GM12892 (cell line): Measurements from ENCODE around the gene HOXB5.
A peak's percentile ranks its signal among the peaks of the same experiment; 100 is the strongest.

Experiments used
- DNase-seq: peaks from one replicate; pipeline ENCODE4 v3.0.0; 2011; ENCODE audit not compliant: insufficient read length
- FAIRE-seq: peaks from 2 replicates; lab custom pipeline; 2011; peaks lifted over from hg19 to GRCh38; lab: Jason Lieb, UNC
- POLR2A ChIP-seq: IDR thresholded peaks from 2 replicates; pipeline ENCODE4 v1.6.1; 2011; ENCODE audit warnings: low read depth, low read length, control low read depth
- POLR2AphosphoS5 ChIP-seq: IDR thresholded peaks from 2 replicates; pipeline ENCODE4 v1.6.1; 2011; ENCODE audit warnings: low read depth, low read length, control low read depth
- TAF1 ChIP-seq: IDR thresholded peaks from 2 replicates; pipeline ENCODE4 v1.6.1; 2011; ENCODE audit warnings: low read depth, mild to moderate bottlenecking, control low read depth, low read length, borderline replicate concordance

HOXB5 gene

GRCh38 chr17:48619826-48620449, 26.4 kb upstream of the HOXB5 start:
- no peak for TF ChIP-seq POLR2A
- no peak for TF ChIP-seq POLR2AphosphoS5
- no peak for TF ChIP-seq TAF1
- no peak for FAIRE-seq
- no peak for DNase-seq

DNA sequence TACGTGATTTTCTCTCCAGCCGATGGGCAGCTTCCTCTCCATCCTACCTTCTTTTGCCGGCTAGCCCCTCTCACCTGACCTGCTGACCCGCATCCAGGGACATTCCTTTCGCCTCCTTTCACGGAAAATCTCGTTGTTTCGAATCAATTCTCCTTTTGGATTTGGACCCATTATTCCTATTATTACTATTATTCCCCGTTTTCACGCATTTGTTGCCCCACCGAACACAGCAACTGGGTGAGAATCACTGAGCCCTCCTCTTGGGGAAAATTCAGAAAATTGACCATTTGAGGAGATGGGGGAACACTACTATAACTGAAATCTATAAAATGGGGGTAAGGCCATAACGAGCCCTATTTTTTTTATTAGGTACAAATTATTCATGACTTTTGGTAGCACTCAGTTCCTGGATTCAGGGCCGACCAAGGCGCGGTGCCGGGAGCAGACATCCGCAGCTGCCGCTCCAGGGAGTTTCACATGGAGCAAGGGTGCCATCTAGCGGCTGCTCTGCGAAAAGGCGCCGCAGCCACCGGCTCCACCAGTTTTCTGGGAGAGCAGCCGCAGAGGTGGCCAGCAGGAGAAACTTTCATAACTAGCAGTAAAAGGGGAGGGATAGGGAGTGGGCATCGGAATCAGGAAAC, 24.8 kb upstream of the HOXB5 start:
- TF ChIP-seq POLR2AphosphoS5 (no peak), TAF1 (no peak), POLR2A (no peak)
- DNase-seq (peak; percentile 92), FAIRE-seq (peak; percentile 95)

DNA sequence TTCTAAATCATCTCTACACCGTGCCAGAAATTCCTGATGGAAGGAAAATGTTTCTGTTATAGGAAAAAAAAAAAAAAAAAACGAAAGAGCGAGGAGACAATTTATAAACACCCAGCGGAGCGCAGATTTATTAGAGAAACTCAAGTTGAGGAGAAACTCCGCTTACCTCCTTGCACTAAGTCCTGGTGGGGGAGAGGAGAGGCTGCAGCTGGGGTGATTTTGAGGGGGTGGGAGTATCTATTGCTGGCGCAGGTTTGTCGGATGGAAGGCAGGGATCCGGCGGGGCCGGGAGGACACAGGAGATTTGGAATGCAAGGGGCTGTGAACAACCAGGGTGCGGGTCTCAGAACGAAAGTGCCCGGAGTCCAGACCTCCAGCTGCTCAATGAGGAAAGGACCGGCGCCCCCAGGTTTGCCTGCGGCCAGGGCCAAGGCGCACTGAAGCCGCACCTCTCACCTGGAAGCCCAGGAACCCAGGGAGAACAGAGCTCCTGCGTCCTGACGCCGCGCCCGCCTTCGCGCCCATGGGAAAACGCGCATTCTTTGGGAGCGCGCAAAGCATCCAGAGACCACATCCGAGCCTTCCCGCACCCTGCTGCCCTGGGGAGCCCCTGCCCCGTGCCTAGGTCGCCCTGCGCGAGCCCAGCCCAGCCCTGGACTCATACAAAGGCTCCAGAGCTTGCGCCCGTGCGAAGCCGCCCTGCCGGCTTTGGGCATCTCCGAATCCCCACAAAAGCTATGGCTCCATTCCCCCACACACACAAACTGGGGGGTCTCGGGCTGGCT, 24.1 kb upstream of the HOXB5 start:
- FAIRE-seq (no peak), DNase-seq (no peak)
- TF ChIP-seq POLR2A (no peak), TAF1 (no peak), POLR2AphosphoS5 (no peak)

DNA sequence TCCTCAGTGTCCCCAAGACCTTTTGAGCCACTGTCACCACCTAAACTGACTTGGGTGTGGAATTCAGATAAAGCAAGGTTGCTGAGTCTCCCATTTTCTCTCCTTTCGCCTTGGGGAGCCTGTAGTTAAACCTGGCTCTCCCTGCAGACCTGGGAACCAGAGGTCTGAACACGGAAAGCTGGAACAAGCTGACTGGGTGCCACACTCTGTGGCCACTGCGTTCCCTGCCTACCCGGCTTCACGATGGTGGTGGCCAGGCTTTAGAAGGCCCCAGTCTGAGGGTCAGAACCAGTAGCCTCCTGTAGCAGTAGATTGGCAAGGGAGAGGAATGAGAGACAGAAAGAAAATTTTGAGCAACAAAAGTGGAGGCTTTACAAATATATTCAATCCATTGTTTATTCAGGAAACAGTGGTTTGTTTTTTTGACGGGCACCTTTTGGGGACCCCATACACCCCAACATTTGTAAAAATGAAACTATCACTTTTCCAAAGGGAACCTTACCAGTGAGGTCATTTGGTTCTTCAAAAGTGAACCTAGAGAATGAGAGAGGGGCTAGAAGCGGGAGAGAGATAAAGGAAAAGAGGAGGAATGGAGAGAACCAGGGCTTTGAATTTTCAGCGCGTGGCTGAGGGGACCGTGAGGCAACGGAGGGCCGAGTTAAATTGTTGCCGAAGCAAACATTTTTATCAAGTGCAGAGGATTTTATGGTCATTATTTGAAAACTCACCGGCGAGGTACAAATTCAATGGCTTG, 23.3 kb upstream of the HOXB5 start:
- DNase-seq (no peak), FAIRE-seq (no peak)

DNA sequence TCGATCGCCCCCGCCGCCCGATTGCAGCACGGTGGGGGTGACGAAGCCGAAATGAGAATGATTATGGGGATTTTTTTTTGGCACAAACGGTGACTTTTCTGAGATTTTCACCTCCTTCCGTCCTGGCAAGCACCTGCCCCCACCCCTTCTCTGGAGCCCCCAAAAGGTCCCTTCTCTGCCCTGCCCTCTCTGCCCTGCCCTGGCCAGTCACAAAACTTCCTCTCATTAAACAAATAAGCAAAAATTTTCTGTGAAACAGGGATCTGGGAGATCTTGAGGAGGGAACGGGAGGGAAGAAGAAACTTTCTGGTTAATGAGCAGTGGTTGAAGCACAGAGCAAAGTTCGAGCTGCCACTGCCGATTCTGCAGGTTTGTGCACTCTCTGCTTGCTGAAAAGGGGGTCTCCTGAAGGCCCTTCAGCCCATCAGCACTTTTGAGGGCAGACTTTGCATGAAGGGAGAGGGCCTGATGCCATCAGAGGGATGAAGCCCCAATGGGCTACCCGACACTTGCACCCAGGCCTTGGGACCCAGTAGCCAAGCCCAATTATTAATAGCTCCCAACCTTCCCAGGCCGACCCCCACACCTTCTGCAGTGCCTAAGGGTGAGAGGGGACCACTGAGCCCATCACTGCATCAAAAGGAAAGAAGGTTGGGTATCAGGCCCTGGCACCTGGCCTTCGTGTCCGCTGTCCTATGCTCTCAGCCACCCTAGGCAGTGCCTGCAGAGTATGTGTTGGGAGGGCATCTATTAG, 22.6 kb upstream of the HOXB5 start:
- no peak for FAIRE-seq
- TF ChIP-seq POLR2AphosphoS5 = no peak
- no peak for TF ChIP-seq TAF1
- TF ChIP-seq POLR2A = no peak
- no peak for DNase-seq

More for the DNA sequence above, 23.3 kb upstream of the HOXB5 start:
- no peak for TF ChIP-seq TAF1
- no peak for TF ChIP-seq POLR2A
- TF ChIP-seq POLR2AphosphoS5 = no peak

DNA sequence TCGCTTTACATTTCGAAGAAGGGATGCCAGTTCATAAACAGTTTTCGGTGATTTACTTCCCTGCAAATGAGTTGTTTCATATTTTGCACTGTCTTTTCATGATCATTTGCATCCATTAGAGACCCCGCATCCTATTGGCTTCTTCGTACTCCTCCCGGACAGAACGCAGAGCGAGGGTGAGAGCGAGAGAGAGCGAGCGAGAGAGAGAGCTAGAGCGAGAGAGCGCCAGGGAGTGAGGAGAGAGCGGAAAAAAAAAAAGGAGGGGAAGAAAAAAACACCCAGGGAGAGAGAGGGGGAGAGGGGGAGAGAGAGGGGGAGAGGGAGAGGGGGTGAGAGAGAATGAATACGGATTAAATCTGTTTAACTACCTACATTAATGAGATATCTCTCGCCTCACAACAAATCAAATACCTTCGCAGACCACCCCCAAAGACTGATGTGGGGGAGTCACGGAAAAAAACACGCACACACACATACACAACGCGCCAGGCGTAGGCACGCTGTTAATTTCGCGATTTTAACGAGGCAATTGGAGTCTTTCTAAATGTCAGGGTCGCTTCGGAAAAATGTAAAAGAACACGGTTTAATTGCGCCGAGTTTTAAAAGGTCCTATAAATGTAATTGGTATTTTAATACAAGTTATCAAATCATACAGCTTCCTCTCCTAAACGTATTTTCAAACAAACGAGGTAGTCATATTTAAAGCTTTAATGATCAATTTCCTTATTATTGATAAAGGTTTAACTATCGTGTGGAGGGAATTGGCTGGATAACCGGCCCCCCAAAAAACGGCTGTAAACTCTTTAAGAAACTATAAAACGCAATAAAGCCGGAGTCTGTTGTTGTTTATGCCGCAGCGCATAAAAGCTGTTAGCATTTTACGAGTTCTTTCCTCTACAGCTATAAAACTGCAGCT, 21.7 kb upstream of the HOXB5 start, which contains the start of gene HOXB8:
Gene HOXB8, minus strand, starts transcription at position 246 of the 916 bp plus-strand sequence. CDS start 588 bp downstream, outside the sequence.
- DNase-seq = no peak
- TF ChIP-seq POLR2AphosphoS5 = no peak
- TF ChIP-seq TAF1 = no peak
- no peak for TF ChIP-seq POLR2A
- no peak for FAIRE-seq

DNA sequence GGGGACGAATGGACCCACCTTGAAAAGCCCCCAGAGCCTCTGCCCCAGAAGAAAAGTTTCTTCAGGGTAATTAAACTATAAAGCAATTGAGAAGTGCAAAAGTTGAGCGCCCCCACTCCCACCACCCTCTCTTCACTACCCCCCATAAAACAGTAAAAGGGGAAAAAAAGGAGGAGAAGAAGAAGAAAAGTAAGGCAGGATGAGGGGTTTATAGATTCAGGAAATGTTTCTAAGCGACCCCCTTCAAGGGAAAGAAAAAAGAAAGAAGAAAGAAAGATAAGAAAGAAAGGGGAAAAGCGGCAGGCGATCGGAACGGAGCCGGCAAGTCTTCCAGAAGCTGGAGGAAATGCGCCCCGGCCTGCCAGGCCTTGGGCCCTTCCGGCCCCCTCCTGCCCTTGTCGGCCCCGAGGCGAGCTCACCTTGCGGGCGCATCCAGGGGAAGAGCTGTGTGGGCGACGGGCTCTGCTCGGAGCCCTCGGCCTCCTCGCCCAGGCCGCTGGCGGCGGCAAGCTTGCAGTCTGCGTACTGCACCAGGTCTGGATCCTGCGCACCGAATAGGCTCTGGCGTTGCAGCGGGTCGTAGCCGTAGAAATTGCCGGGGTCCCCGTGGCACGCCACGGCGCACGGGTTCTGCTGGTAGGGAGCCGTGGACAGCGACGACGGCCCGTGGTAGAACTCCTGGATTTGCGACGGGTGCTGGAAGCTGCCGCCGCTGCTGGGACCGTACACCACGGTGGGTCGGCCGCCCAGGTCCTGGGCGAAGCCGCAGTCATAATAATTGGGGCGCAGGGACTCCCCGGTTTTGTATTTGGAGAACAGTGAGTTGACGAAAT, 20.5 kb upstream of the HOXB5 start:
- TF ChIP-seq POLR2A (no peak), POLR2AphosphoS5 (no peak), TAF1 (no peak)
- peak; percentile 42 for DNase-seq
- FAIRE-seq = peak; percentile 68

- DNase-seq = peak; percentile 67
- FAIRE-seq = peak; percentile 24
- TF ChIP-seq TAF1 (no peak), POLR2A (no peak), POLR2AphosphoS5 (no peak)
These were observed 19.5 kb upstream of the HOXB5 start for GRCh38 chr17:48612854-48613691.

- FAIRE-seq (peak; percentile 65), DNase-seq (no peak)
- no peak for TF ChIP-seq TAF1
- no peak for TF ChIP-seq POLR2AphosphoS5
- TF ChIP-seq POLR2A = no peak
These were observed 18.9 kb upstream of the HOXB5 start for GRCh38 chr17:48612456-48612853.
